Measurements from ENCODE around the gene GNB1L.

GRCh38 chr22:19834599-19834998 lies 20.1 kb downstream of the GNB1L start:
- TF ChIP-seq EZH2phosphoT487 (IDR thresholded peaks at IDR 0.05; ENCODE audit: low read length) (no peak), CTCF (IDR thresholded peaks at IDR 0.05; ENCODE audit: low read length) (no peak)
